ENCODE results near the gene DDX50.
"Not testable (repeated sequence)": the region's sequence is repeated elsewhere in the genome, so short reads cannot be mapped to it uniquely, and the experiment has no call there.

Gene DDX50

GRCh38 chr10:68925489-68925888, 24.4 kb downstream of the DDX50 start:
- no peak overlapping the region for H3K4me2 ChIP-seq (ENCODE audit: low read depth, low read length, poor library complexity, severe bottlenecking)

GRCh38 chr10:68929157-68929556, 28.0 kb downstream of the DDX50 start:
- peaks cover 47% of the 10 kb centered on the region; the same call in 1 of the 2 replicates for H3K36me3 ChIP-seq (ENCODE audit: insufficient read depth, low read length)
- H3K9me3 ChIP-seq (ENCODE audit: insufficient read depth, low read depth, low read length); H3K27me3 ChIP-seq (ENCODE audit: insufficient read depth, low read length, poor library complexity, severe bottlenecking); H3F3A ChIP-seq (ENCODE audit: low read depth); H3K9ac ChIP-seq (ENCODE audit: low read depth, low read length, poor library complexity, severe bottlenecking); H2AFZ ChIP-seq (ENCODE audit: low read length); H4K20me1 ChIP-seq (ENCODE audit: insufficient read depth, low read length, poor library complexity, severe bottlenecking); H3K9me2 ChIP-seq (replicated peaks; ENCODE audit: low read depth, low read length); H3K4me3 ChIP-seq (ENCODE audit: low read length, poor library complexity, severe bottlenecking); H3K4me2 ChIP-seq (ENCODE audit: low read depth, low read length, poor library complexity, severe bottlenecking); H3K4me1 ChIP-seq (ENCODE audit: insufficient read depth, low read length, poor library complexity, severe bottlenecking): not testable (repeated sequence)
- peaks cover 15% of the 10 kb centered on the region; the same call in 1 of the 2 replicates for H3K79me2 ChIP-seq (ENCODE audit: insufficient read depth, low read length)

More at GRCh38 chr10:68925489-68925888, 24.4 kb downstream of the DDX50 start:
- Histone ChIP-seq H3K4me1 (ENCODE audit: insufficient read depth, low read length, poor library complexity, severe bottlenecking) (no peaks in the 10 kb centered on the region), H3K9ac (ENCODE audit: low read depth, low read length, poor library complexity, severe bottlenecking) (no peak overlapping the region), H2AFZ (ENCODE audit: low read length) (no peak overlapping the region), H3K27me3 (ENCODE audit: insufficient read depth, low read length, poor library complexity, severe bottlenecking) (no peaks in the 10 kb centered on the region), H3K79me2 (ENCODE audit: insufficient read depth, low read length) (peaks cover 23% of the 10 kb centered on the region; the same call in 1 of the 2 replicates), H3K4me3 (ENCODE audit: low read length, poor library complexity, severe bottlenecking) (no peak overlapping the region), H3K9me2 (replicated peaks; ENCODE audit: low read depth, low read length) (no peaks in the 10 kb centered on the region), H3F3A (ENCODE audit: low read depth) (0 out of 2 replicates have a peak, but pooled peaks cover 2% of the 10 kb centered on the region), H3K9me3 (ENCODE audit: insufficient read depth, low read depth, low read length) (no peaks in the 10 kb centered on the region), H3K36me3 (ENCODE audit: insufficient read depth, low read length) (peaks cover 32% of the 10 kb centered on the region; the same call in 1 of the 2 replicates), H4K20me1 (ENCODE audit: insufficient read depth, low read length, poor library complexity, severe bottlenecking) (peaks cover 7% of the 10 kb centered on the region)
- TF ChIP-seq CTCF (conservative IDR thresholded peaks at IDR 0.05; ENCODE audit: low read length) = no peak
- no peak for TF ChIP-seq EZH2phosphoT487 (IDR thresholded peaks at IDR 0.05; ENCODE audit: borderline replicate concordance)

- H3K36me3 ChIP-seq (ENCODE audit: insufficient read depth, low read length) = peaks cover 51% of the 10 kb centered on the region; the same call in 1 of the 2 replicates
- not testable (repeated sequence) for H3K4me1 ChIP-seq (ENCODE audit: insufficient read depth, low read length, poor library complexity, severe bottlenecking); H2AFZ ChIP-seq (ENCODE audit: low read length); H3K4me3 ChIP-seq (ENCODE audit: low read length, poor library complexity, severe bottlenecking); H3K4me2 ChIP-seq (ENCODE audit: low read depth, low read length, poor library complexity, severe bottlenecking); H3K9ac ChIP-seq (ENCODE audit: low read depth, low read length, poor library complexity, severe bottlenecking); H4K20me1 ChIP-seq (ENCODE audit: insufficient read depth, low read length, poor library complexity, severe bottlenecking); H3F3A ChIP-seq (ENCODE audit: low read depth); H3K79me2 ChIP-seq (ENCODE audit: insufficient read depth, low read length); H3K9me2 ChIP-seq (replicated peaks; ENCODE audit: low read depth, low read length); H3K9me3 ChIP-seq (ENCODE audit: insufficient read depth, low read depth, low read length); H3K27me3 ChIP-seq (ENCODE audit: insufficient read depth, low read length, poor library complexity, severe bottlenecking)
Observed at GRCh38 chr10:68929888-68930287, 28.8 kb downstream of the DDX50 start.

- peaks cover 61% of the 10 kb centered on the region; the same call in 1 of the 2 replicates for H3K36me3 ChIP-seq (ENCODE audit: insufficient read depth, low read length)
- H3K4me1 ChIP-seq (ENCODE audit: insufficient read depth, low read length, poor library complexity, severe bottlenecking); H4K20me1 ChIP-seq (ENCODE audit: insufficient read depth, low read length, poor library complexity, severe bottlenecking); H2AFZ ChIP-seq (ENCODE audit: low read length); H3K9ac ChIP-seq (ENCODE audit: low read depth, low read length, poor library complexity, severe bottlenecking); H3F3A ChIP-seq (ENCODE audit: low read depth); H3K9me3 ChIP-seq (ENCODE audit: insufficient read depth, low read depth, low read length); H3K79me2 ChIP-seq (ENCODE audit: insufficient read depth, low read length); H3K4me3 ChIP-seq (ENCODE audit: low read length, poor library complexity, severe bottlenecking); H3K27me3 ChIP-seq (ENCODE audit: insufficient read depth, low read length, poor library complexity, severe bottlenecking); H3K4me2 ChIP-seq (ENCODE audit: low read depth, low read length, poor library complexity, severe bottlenecking); H3K9me2 ChIP-seq (replicated peaks; ENCODE audit: low read depth, low read length): not testable (repeated sequence)
Observed at GRCh38 chr10:68932860-68933259, 31.7 kb downstream of the DDX50 start.

All from Loucy (cell line).